Coronary artery (tissue), 2 donors: ENCODE results near the gene C19orf18.
A peak's percentile ranks its signal among the peaks of the same experiment; 100 is the strongest.

ENCODE experiments used
- DNase-seq: peaks from one replicate; pipeline ENCODE4 v3.0.0-alpha.2; 2017; ENCODE audit warnings: low spot score
- H3K27ac ChIP-seq, 2 donors: fragments of 200-600 bp; sonication (generic); one replicate each; pipeline ENCODE4 v1.5.1; 2016 to 2019
- H3K4me3 ChIP-seq: fragments of 200-600 bp; sonication (generic); 2 replicates; pipeline ENCODE4 v1.5.1; 2016; ENCODE audit warnings: mild to moderate bottlenecking, moderate library complexity
- TF ChIP-seq, protein P1 (sequence below): fragments of 200-600 bp; sonication (generic); IDR thresholded peaks from one replicate; pipeline ENCODE4 v1.5.1; 2019; ENCODE audit warnings: antibody characterized with exemption

The C19orf18 gene

DNA sequence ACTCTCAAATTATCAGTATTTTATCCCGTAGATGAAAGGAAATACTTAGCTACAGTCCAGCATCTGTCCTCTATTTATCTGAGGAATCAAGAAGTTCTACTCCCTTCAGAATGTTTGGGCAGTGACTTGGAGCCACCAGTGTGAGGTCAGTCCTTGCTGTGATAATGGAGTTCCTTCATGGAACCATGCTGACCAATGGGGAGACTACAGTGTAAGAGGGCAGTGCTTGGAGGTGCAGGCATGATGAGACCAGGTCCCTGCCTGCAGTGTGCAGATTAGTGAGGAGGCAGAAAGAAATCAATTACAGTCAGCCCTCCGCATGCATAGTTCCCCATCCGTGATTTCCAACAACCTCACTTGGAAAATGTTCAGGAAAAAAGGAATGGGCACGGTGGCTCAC lies at the start of gene C19orf18:
TSS of gene C19orf18 (minus strand) at position 101 of the 400 bp plus-strand sequence. CDS start 102 bp downstream, outside the sequence.
- TF ChIP-seq, protein P1, sequence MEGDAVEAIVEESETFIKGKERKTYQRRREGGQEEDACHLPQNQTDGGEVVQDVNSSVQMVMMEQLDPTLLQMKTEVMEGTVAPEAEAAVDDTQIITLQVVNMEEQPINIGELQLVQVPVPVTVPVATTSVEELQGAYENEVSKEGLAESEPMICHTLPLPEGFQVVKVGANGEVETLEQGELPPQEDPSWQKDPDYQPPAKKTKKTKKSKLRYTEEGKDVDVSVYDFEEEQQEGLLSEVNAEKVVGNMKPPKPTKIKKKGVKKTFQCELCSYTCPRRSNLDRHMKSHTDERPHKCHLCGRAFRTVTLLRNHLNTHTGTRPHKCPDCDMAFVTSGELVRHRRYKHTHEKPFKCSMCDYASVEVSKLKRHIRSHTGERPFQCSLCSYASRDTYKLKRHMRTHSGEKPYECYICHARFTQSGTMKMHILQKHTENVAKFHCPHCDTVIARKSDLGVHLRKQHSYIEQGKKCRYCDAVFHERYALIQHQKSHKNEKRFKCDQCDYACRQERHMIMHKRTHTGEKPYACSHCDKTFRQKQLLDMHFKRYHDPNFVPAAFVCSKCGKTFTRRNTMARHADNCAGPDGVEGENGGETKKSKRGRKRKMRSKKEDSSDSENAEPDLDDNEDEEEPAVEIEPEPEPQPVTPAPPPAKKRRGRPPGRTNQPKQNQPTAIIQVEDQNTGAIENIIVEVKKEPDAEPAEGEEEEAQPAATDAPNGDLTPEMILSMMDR = no peak
- Histone ChIP-seq H3K4me3 (no peak within 1 kb of the TSS), H3K27ac (no peak within 1 kb of the TSS)
- DNase-seq = no peak

DNA sequence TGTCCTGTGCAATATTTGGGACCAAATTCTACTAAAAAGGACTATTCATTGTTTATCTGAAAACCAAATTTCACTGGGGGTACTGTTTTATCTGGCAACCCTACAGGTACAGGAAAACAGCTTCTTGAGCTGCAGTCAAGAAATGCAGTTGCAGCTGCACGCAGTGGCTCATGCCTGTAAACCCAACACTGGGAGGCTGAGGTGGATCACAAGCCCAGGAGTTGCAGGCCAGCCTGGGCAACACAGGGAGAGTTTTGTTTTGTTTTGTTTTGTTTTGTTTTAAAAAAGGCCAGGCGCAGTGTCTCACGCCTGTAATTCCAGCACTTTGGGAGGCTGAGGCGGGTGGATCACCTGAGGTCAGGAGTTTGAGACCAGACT lies 47.9 kb upstream of the C19orf18 start:
- no peak for DNase-seq
- TF ChIP-seq, protein P1 = no peak
- Histone ChIP-seq H3K4me3 (no peak overlapping the region), H3K27ac (no peak overlapping the region)

DNA sequence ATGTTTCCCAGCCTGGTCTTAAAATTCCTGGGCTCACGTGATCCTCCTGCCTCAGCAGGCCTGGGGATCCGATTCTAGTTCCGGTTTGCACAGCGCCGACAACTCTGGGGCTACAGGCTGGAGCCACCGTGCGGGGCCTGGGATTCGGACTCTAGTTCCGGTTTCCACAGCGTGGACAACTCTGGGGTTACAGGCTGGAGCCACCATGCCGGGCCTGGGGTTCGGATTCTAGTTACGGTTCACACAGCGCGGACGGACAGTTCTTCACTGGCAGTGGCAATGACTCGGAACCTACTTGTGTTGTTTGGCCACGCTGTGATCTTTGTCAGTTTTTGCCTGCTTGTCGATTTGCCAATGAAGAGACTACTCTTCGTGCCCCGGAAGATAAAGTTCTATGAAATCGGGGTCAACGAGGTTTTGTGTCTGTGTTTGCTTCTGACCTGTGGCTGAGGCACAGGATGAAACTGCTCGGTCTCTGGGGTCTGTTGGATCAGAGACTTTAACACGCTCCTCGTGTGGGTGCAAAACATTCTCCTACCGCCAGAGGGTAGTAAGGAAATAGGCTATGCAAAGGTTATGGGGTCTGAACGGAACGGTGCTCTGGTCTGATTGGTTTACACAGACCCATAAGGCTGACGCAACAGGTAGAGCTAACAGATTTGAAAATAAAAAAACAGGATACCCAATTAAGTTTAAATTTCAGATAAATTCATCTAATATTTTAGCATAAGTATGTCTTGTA lies 47.4 kb upstream of the C19orf18 start:
- TF ChIP-seq, protein P1 = peak; percentile 50
- Histone ChIP-seq H3K27ac (no peak overlapping the region), H3K4me3 (no peak overlapping the region)
- DNase-seq = no peak

- Histone ChIP-seq H3K4me3 (no peak overlapping the region), H3K27ac (no peak overlapping the region)
- TF ChIP-seq, protein P1 = no peak
- DNase-seq = no peak
These were observed 45.8 kb upstream of the C19orf18 start for GRCh38 chr19:58020129-58020528.

DNA sequence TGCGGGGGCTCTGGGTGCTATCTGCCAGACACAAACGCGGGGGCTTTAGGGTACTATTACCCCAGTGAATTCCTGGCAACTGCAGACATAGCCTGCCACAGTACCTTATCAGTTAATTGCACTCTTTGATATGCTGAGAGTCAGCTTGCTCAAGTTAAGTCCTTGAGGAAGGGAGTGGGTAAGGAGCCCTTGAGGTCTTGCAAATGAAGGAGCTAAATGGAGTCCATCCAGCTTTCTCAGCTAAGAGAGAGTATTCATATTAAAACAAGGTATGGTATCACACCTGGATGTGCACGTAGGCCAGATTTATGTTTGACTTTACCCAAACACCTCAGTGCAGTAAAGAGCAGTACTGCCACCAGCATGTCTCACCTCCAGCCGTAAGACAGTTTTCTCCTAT lies 39.8 kb upstream of the C19orf18 start:
- Histone ChIP-seq H3K27ac (no peak overlapping the region), H3K4me3 (no peak overlapping the region)
- no peak for DNase-seq
- TF ChIP-seq, protein P1 = no peak

DNA sequence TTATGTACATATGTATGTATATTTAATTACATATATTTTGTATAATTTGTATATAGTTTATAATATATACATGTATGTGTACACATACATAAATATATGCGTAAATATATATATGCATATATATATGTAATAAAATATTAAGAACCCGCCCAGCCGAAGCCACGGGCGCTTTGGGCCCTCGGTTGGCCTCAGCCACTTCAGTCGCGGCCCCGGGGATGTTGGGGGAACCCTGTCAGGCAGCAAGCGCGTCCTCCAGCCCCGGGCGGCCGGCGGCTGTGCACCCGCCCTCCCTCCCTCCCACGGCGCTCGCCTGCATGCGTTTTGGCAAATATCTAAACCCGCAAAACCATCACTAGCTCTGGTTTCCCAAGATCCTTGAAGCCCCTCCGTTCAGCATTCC lies 36.2 kb upstream of the C19orf18 start:
- TF ChIP-seq, protein P1 = no peak
- no peak overlapping the region for H3K27ac ChIP-seq
- DNase-seq = no peak
- no peak overlapping the region for H3K4me3 ChIP-seq

- DNase-seq = peak; percentile 80
- H3K27ac ChIP-seq = peak overlapping the region in 1 of 2 donors; percentile 78
- H3K4me3 ChIP-seq = peak overlapping the region; percentile 73
- TF ChIP-seq, protein P1 = no peak
These were observed 35.5 kb upstream of the C19orf18 start for GRCh38 chr19:58009666-58010301.
